ENCODE data around the gene DSCAM. TPM values are rescaled to one million over a fixed set of nuclear protein-coding genes. Genes with fewer than 3 reads are reported as not detected.
"Not testable (repeated sequence)": the region's sequence is repeated elsewhere in the genome, so short reads cannot be mapped to it uniquely, and the experiment has no call there.

The DSCAM gene
- total RNA-seq, 1 experiment from 2014 or later: not detected

- DNase-seq (ENCODE audit: low spot score): peak; percentile 43
These were observed 380.0 kb downstream of the DSCAM start for GRCh38 chr21:40466893-40467483.

DNA sequence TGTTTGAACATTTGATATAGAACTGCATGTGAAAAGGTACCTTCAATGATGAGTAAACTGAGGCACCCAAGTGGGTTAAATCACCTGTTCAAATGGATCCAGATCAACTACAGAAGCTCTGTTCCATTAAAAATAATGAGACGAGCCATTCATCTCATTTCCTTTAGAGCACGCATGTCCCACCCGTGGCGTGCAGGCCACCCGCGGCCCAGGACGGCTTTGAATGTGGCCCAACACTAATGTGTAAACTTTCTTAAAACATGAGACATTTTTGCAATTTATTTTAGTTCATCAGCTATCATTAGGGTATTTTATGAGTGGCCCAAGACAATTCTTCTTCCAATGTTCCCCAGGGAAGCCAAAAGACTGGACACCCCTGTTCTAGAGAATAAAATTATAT is 381.6 kb downstream of the DSCAM start:
- DNase-seq (ENCODE audit: low spot score): no peak

GRCh38 chr21:40463176-40463575 is 383.8 kb downstream of the DSCAM start:
- no peak for DNase-seq (ENCODE audit: low spot score)

- no peak for DNase-seq (ENCODE audit: low spot score)
These were observed 385.9 kb downstream of the DSCAM start for GRCh38 chr21:40461008-40461407.

GRCh38 chr21:40457741-40458140 is 389.2 kb downstream of the DSCAM start:
- no peak for DNase-seq (ENCODE audit: low spot score)

- DNase-seq (ENCODE audit: low spot score): no peak
These were observed 392.9 kb downstream of the DSCAM start for GRCh38 chr21:40454057-40454456.

DNA sequence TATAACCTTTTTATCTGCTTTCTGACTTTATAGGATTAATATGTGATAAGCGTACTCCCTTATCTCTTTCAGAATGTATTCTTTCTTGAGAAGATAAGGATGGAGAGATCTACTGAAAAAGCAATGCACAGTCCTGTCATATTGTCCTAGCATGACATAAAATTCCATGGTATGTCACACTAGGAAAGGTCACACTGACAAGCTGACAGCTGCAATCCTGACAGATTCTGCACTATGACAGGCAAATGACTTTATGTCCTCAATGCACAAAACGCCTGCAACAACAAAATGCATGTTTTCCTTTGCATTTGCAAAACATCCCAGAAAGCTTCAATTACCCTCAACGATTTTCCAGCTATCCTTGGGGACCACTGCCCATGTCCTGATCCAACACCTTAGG is 393.8 kb downstream of the DSCAM start:
- no peak for DNase-seq (ENCODE audit: low spot score)

- DNase-seq (ENCODE audit: low spot score): no peak
These were observed 394.4 kb downstream of the DSCAM start for GRCh38 chr21:40452548-40452947.

DNA sequence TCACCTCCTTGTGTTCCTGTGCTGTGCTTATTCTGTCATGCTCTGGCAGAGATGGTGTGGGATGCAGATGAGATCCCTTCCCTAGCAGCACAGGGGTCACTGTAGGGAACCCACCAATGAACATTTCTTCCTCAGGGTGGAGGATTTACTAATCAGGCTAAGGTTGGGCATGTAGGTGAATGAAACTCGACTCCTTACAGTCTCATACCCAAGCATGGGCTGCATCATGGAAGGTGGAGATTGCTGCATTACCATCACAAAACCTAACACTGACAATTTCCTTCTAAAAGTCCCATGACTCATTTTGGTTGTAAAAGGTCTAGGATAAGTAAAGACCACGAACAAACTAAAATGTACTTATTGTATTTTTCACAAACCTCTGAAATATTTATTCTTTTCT is 399.9 kb downstream of the DSCAM start:
- DNase-seq (ENCODE audit: low spot score): no peak

DNA sequence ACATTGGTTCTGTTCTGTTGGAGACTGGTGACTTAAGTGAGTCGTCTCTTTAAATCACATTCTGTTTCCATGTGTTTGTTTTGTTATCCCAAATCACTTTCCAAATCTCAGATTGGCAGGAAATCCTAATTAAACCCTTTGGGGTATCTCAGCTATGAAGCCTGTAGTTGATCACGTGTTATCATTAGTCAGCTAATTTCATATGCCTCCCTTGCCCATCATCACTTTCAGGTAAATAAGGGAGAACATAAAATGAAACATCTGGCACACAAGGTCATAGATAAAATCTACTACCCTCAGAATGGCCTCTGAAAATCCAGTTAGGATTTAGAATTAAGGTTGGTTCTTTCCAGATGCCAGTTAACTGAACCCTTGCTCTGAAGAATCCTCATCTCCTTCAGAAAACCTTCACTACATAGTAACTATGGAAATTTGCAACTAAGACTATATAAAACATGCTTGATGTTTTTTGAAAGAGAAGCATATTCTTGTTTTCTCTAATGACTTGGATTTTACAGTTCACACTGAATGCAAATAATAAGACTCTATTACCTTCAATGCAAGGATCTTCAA is 401.5 kb downstream of the DSCAM start:
- DNase-seq (ENCODE audit: low spot score): no peak

GRCh38 chr21:40439581-40439980 is 407.4 kb downstream of the DSCAM start:
- DNase-seq (ENCODE audit: low spot score): not testable (repeated sequence)

- DNase-seq (ENCODE audit: low spot score): no peak
These were observed 408.3 kb downstream of the DSCAM start for GRCh38 chr21:40438616-40439015.

GRCh38 chr21:40436261-40436660 is 410.7 kb downstream of the DSCAM start:
- DNase-seq (ENCODE audit: low spot score): no peak

DNA sequence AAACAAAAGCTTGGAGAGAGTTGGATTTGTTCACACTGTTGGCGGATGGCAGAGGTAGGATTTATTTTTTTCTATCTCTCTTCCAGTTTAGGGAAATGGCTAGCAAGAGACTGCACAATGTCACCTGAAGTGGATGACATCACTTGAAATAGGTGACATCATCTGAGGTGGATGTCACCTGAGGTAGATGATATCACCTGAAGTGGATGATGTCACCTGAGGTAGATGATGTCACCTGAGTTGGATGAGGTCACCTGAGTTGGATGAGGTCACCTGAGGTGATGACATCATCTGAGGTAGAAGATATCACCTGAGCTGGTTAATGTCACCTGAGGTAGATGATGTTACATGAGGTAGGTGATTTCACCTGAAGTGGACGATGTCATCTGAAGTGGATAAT is 413.4 kb downstream of the DSCAM start:
- DNase-seq (ENCODE audit: low spot score): no peak

DNA sequence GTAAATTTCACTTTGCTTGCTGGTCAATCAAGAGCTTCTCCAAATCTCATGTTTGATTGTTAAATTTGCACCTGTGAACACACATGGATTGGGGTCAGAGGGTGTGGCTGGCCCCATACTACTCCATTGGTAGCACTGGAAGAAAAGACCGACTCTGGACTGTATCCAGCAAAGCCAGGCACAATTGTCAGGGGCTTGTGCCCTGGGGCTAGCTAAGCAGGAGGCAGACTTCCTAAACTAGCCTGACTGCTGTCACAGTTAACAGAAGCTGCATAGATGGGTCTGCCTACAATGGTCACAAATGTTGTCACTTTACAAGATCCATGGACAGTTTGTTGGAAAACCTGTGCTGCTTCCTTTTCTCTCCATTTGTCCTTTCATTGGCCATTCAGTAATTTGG is 421.0 kb downstream of the DSCAM start:
- DNase-seq (ENCODE audit: low spot score): no peak

DNA sequence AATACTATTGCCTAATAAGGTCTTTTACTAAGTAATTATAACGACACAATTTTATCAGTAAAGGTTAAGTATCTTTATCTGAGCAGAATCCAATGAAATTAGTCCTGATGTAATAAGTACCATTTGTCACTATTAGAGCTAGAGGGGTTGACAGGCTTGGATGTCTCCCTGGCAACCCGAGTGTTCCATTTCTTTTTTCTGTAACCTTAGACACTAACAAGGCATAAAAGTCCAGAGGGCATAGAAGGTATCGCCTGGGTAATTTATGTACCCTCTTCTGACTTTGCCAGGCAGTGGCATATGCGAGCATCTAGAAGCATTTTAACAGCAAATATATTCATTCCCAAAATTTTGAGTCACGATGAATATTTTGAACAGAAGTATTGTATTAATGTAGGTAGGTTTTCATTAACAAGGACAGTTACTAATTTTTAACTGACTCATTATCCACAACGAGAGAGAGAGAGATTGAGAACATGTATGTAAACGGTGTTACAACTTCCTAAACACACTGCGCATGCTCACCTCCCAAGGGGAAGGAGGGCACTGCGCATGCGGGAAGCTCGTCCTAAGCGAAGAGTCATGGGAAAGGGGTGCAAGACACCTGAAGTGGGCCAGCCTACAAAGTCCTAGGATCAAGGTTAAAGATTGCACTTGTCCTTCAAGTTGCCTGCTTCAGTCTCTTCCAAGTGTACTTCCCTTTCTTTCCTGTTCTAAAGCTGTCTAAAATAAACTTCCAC is 423.9 kb downstream of the DSCAM start:
- DNase-seq (ENCODE audit: low spot score): no peak

DNA sequence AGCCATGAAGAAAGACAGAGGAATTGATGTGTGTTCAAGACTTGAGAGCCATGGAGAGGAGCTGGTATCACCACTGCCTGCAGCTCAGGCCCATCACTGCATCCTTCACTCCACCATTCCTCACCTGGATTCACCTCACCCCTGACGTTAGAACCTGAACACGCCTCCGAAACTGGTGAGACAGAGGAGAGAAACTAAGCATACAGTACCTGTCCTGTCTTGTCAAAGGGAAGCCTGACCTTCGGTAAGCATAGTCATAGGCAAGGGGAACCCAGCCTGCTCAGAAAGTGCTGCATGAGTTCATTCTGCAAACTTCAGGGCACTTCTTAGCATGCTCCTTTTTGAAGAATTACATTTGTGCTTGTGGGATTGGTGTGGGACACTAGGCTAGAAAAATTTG is 425.8 kb downstream of the DSCAM start:
- DNase-seq (ENCODE audit: low spot score): no peak

DNA sequence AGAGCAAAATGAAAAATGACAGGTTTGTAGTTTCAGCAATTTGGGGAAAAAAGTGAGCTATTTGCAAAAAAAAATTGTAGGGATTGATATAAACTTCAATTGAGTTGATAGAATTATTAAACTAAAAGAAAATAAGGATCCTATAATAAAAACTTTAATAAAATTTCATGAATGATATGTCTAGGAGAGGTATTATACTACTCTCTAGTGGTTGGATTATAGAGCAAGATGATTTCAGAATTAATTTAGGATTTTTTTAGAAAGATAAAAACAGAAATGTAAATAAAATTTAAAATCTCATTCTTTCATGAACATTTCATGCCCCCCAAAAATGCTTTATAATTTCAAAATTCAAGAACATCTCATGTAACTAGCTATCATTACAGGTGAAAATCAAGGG is 430.4 kb downstream of the DSCAM start:
- DNase-seq (ENCODE audit: low spot score): no peak

GRCh38 chr21:40408561-40408960 is 438.4 kb downstream of the DSCAM start:
- DNase-seq (ENCODE audit: low spot score): no peak

DNA sequence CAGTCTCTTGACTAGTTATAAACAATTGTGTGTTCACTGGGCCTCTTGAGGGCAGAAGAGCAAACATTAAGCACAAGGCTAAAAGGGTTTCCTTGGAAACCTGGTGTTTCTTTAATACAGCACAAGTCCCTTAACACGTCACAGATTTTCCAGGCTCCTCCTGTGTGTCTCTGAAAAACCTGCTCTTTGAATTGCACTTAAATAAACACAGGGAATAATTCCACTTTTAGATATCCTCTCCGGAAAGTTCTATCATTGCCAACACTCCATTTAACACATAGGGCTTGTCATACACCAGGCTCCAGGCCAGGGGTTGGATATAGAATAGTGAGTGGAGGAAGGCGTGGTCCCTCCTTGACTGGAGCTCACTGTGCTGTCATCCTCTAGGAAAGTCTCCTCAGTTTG is 442.6 kb downstream of the DSCAM start:
- DNase-seq (ENCODE audit: low spot score): no peak

GRCh38 chr21:40402884-40403582 is 443.9 kb downstream of the DSCAM start:
- DNase-seq (ENCODE audit: low spot score): no peak

DNA sequence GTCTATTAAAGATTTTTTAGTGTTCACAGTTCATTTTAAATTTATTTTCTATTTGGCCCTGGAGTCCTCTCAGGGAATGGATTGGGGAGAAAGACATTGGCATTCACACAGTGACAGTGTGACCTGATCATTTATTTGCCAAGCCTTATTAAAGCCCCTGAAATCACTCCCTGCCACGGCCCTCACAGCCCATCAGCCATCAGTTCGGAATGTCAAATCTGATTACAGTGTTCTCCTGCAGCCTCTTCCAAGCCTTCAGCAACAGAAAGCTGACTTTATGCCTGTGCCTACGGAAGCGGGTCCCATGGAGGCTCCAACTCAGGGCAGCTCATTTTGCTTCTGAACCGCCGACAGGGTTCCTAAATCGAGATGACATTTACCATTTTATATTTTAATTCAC is 451.2 kb downstream of the DSCAM start:
- no peak for DNase-seq (ENCODE audit: low spot score)

GRCh38 chr21:40393066-40393465 is 453.9 kb downstream of the DSCAM start:
- no peak for DNase-seq (ENCODE audit: low spot score)
